GM13977 (cell line): Measurements from ENCODE around the gene SGSM1.
"Not testable (repeated sequence)": the region's sequence is repeated elsewhere in the genome, so short reads cannot be mapped to it uniquely, and the experiment has no call there.

ENCODE experiments used
- DNase-seq: peaks from one replicate; pipeline ENCODE4 v3.0.0; 2012; ENCODE audit warnings: low spot score
- CTCF ChIP-seq: IDR thresholded peaks from 2 replicates; pipeline ENCODE4 v1.5.1; 2012; ENCODE audit warnings: mild to moderate bottlenecking, control low read depth; ENCODE audit not compliant: insufficient read depth; ENCODE audit errors: extremely low read depth, missing control alignments
- in situ Hi-C: fragments of 300-500 bp; cut with MboI; formaldehyde crosslinking; loops from one replicate; pipeline ENCODE4 v1.12.0; 2022; ENCODE audit warnings: low sequenced_read_pairs, low pct_unique_long_range_greater_than_20kb, mixed read lengths, inconsistent platforms; ENCODE audit not compliant: unreplicated experiment

Gene SGSM1

DNA sequence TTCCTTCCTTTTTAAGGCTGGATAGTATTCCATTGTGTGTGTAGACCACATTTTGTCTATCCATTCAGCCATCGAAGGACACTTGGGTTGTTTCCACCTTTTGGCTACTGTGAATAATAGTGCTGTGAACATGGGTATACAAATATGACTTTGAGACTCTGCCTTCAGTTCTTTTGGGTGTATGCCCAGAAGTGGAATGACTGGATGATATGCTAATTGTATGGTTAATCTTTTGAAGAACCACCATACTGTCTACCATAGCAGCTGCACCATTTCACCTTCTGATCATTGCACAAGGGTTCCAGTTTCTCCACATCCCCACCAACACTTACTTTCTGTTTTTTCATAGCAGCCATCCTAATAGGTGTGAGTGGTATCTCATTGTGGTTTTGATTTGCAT lies 30.3 kb downstream of the SGSM1 start:
- no peak for TF ChIP-seq CTCF
- DNase-seq, result no peak
- in situ Hi-C loops, result no loop called here

GRCh38 chr22:24837517-24837916 lies 31.5 kb downstream of the SGSM1 start:
- in situ Hi-C loops, DNase-seq: not testable (repeated sequence)

- DNase-seq, result no peak
- no peak for TF ChIP-seq CTCF
- in situ Hi-C loops, result no loop called here
Observed at GRCh38 chr22:24841261-24841660, 35.2 kb downstream of the SGSM1 start.

GRCh38 chr22:24843048-24843447 lies 37.0 kb downstream of the SGSM1 start:
- in situ Hi-C loops, result no loop called here
- TF ChIP-seq CTCF, result no peak
- DNase-seq, result no peak

DNA sequence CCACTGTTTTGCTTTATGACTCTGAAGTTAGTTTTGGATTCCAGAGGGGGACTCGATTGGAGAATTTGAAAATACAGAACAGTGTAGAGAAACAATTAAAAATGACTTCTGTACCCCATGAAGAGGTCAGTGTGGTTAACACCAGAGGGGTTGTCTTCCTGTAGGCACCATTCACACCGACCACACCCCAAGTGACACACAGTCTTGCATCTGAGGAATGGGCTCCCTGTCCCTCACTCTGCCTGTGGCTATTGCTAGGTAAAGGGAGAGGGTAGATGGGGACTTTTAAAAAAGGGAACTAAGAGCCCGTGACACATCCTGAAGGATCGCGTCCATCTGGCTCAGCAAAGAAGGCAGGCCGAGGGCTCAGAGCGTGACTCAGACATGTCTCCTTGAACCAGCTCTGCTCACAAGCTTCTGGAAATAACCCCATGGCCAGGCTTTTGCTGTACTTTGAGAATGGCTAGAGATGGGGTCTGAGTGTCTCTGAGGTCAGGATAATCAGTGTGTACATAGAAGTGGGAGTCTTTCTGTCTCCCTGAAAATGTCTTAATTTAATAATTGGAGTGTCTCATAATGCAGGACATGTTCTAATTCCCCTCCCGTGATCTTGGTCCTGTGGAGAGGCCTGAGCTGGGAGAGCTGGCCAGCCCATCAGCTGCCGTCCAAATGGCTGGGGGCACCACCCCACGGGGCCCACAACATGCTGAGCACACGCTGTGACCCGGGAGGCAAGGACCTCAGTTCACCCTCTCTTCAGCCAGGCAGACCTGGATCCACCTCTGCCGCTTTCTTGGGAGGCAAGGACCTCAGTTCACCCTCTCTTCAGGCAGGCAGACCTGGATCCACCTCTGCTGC lies 39.3 kb downstream of the SGSM1 start:
- no peak for TF ChIP-seq CTCF
- in situ Hi-C loops, result no loop called here
- no peak for DNase-seq

DNA sequence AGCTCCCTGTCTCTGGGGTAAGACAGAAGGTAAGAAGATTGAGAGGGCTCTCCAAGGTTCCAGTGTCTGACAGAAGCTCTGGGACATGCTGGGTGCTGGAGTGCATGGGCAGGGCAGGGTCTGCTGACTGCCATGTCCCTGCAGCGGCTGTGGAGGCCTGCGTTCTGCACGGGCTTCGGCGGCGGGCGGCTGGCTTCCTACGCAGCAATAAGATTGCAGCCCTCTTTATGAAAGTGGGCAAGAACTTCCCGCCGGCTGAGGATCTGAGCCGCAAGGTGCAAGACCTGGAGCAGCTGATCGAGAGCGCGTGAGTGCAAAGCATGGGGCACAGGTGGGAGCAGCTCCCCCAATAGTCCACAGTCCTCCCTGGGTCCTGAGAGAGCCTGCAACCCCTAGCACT lies 41.5 kb downstream of the SGSM1 start:
- in situ Hi-C loops, result no loop called here
- TF ChIP-seq CTCF, result no peak

GRCh38 chr22:24848559-24849168 lies 42.7 kb downstream of the SGSM1 start:
- in situ Hi-C loops, result no loop called here
- no peak for DNase-seq
- TF ChIP-seq CTCF, result no peak

More for the DNA sequence above, 41.5 kb downstream of the SGSM1 start:
- no peak for DNase-seq
